Suppressor macrophage treated with lipopolysaccharide for 1 hour (primary cell): ENCODE measurements around the gene TMEM191C.
"Not testable (repeated sequence)": the region's sequence is repeated elsewhere in the genome, so short reads cannot be mapped to it uniquely, and the experiment has no call there.

ENCODE experiments used
- DNase-seq, 3 donors: peaks; one replicate each; pipeline ENCODE4 v3.0.0-alpha.2; 2020 to 2022

TMEM191C gene

DNA sequence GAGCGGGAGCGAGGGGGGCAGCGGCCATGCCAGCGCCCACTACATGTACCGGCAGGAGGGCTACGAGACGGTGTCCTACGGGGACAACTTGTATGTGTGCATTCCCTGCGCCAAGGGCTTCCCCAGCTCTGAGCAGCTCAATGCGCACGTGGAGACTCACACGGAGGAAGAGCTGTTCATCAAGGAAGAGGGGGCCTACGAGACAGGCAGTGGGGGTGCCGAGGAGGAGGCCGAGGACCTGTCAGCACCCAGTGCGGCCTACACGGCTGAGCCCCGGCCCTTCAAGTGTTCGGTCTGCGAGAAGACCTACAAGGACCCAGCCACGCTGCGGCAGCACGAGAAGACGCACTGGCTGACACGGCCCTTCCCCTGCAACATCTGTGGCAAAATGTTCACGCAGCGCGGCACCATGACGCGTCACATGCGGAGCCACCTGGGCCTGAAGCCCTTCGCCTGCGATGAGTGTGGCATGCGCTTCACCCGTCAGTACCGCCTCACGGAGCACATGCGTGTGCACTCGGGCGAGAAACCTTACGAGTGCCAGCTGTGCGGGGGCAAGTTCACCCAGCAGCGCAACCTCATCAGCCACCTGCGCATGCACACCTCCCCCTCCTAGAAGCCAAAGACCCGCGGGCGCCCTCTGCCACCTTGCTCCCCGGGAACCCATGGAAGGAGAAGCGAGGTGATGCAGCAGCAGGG lies 20.9 kb upstream of the TMEM191C start:
- DNase-seq = no peak

DNA sequence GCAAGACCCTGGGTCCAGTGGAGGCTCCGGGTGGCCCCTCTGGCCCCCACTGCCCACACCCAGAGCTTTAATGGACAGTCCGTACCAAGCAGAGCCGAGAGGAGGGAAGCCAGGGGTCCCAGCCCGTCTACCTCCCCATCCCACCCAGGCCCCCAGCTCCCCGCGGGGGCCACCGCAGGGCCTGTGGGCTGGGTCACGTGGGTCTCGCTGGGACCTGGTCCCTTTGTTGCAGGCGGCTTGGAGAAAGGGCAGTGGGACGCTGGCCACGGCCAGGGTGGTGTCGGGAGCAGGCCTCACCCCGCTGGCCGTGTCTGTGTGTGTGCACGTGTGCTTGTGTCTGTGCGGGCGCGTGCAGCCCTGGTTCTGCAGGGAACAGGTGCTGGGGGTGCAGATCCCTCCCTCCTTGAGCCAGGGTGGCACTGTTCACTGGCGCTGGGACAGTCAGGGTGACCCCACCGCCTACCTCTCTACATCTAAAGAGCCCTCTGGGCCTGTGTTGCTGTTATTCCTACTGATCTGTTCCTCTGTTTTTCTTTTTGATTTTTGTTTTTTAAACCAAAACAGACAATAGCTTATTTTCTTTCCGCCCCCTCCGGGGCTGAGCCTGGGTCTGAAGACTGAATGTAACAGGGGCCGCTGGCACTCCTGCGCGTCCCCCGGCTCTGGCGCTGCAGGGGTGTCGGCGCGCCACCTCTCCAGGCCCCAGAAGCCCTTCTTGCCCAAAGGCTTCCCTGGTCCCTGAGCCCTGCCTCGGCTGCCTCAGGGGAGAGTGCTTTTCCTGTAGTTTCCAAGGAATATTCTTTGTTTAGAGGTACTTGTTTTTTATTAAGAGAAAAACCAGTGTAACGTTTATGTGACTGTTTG lies 20.1 kb upstream of the TMEM191C start:
- no peak for DNase-seq

DNA sequence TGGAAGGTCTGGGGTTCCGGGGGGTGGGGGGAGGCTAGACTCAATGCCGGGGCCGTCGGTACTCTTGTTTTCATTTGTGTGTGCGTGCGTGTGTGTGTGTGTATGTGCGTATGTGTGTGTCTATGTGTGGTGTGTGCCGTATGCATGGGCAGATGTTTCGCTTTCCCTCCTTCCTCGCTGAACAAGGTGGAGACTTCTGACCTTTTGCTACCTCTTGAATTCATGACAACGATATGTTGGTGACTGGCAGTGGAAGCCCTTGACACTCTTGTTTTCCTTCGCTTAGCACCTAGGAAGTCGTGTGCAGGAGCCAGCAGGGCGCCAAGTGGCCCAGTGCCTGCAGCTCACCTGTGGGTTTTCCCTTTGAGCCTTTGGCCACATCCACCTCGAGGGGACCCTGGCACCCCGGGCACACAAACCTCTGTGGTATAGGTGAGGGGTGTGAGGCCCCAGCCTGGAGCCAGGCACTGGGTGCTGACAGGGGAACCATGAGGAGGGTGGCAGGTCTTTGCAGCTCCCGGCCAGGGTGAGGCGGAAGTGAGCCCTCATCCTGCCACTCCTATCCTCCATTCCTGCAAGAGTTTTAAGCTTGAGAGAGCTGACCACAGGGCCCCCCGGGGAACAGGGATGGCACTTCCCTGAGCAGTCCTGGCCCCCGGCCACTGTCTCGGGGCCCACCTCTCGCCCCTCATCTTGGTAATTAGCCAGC lies 19.3 kb upstream of the TMEM191C start:
- DNase-seq = peak in 1 of 3 donors; percentile 3

DNA sequence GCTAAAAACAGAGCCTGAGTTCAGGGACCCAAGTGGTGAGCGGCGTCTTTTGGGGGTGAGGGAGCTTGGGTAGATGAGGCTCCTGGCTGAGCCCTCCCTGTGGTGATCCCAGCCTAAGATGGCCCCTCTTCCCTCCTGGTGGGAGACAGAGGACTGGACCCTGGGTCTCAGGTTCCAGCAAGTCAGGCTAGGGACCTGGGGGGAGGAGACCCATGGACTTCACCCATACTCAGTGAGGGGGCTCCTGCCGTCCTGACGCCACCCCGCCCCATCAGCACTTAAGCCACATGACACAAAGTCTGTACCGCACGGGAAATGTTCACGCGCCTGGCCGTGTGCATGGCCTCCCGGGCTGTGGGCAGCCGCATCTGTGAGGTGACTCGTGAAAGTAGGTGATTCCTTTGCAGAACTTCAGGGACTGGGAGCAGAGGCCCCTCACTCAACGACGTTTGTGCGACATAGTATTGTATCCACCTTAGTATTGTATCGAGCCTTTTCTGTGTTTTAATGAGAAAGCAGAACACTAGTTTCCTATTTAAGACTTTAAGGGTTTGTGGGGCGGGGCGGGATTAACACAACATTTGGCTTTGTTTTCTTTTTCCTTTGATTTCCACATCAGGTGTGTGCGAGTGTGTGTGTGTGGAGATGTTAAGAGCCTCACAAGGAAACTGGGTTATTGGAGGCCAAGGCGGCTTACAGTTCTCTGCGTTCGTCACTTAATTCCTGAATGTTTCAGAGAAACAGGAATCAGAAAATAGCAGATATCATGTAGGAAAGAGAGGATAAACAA lies 18.4 kb upstream of the TMEM191C start:
- no peak for DNase-seq

DNA sequence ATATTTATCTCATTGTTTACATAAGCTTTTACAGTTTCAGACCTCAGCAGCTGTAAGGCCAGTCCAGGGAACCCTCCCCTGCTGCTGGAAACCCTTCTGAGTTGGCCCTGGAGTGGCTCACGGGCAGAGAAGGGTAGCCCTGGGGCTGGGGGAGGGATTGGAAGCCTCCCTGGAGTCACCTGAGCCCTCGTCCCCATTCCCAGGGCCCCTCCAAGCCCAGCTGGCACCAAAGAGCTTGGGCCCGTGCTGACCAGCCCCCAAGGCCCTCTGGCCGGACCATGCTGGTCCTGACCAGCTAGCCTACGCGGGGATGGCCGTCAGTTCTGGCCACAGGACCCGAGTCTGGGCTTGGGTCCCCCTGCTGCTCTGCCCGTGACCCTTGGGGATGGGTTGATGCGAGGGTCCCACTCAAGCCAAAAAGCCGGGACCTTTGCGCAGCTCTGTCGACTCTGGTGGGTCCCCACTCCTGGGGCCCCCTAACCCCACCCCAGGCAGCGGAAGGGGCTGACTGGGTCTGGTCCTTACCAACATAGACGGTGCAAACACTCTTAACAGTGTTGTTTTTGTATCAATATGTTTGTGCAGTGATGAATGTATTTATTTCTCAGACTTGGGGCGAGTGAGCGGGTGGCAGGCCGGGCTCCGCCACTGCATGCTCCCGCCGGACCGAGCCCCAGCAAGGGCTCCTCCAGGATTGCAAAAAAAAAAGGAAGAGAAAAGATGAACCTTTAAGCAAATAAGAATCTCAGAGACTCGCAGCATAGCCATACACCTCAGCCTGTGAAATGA lies 17.5 kb upstream of the TMEM191C start:
- DNase-seq = no peak

DNA sequence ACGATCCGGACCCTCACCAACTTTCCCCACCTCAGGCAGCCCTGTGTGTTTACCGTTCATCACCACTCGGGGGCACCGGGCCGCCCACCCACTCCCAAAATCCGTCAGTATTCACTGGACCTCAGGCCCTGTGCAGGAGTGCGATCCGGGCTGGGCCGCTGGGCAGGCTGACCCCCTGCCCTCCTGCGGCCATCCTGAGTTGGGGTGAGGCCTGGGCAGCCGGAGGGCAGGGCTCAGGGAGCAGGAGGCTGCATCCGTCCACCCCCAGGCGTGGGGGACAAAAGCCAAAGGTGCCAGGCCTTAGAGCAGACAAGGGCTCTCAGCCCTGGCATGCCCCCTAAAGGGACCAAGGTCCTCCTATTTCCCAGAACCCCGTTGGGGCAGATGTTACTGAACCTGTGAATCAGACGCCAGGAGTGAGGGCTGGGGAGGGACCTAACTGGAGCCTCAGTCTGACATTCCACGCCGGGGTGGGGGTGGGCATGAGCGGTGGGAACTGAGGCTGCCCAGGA lies 16.8 kb upstream of the TMEM191C start:
- DNase-seq = no peak

DNA sequence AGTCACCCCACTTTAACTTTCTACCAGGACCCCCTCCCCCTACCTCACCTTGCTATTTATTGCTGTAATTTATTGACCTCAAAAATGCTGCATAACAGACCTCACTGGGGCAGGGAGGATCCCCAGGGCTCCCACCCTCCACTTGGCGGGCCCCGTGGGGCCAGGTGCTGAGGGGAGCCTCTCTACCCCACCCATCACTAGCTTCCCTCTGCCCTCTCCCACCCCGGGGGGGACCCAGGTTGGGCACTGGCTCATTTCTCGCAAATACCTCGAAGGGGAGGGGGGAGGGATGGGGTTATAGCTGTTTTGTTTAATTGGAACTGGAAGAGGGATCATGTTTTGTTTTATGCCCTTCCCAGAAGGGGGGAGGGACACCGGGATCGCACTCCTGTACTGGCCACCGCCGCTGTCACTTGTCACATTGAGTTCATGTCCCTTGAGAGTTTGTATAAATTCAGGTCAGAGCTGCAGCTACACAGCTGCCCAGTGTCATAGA lies 16.3 kb upstream of the TMEM191C start:
- no peak for DNase-seq

DNA sequence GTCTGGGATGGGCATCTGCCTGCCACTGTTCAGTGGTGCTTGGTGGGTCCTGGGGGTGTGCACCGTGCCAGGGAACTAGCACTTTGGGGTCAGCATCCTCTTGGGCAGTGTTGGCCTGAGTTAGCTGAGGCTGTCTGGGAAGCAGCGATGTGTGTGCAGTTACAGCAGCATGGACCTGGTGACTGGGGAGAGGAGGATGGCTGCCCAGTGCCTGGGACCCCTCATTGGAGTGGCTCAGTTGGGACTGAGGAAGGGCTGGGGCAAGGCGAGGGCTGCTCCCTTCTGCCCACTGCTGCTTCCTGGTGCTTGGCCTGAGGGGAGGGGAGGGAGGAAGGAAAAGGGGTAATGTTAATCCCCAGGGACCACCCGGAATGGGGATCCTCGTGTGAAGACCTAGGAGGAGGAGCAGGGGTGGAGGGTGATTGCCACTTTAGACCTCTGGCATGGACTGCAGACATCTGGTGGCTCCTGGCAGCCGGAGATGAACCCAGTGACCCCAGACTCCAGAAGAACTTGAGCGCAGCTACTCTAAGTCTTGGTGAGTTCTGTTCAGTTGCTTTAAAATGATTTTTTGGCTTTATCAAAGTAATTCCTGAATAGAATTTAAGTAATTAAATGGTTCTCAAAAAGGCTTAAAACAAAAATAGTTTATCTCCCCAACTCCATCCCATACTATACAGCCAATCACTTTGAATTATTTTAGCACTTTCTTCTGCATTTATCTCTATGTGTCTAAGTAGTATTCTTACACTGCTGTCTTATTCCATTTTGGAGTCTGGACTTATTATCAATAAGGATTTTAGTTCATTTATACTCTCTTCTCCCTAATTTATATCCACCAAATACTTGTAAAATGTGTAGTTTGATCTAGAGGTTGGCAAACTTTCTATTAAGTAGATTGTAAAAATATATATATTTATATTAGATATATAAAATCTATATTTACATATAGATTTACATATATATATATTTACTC lies 15.4 kb upstream of the TMEM191C start:
- DNase-seq = no peak

DNA sequence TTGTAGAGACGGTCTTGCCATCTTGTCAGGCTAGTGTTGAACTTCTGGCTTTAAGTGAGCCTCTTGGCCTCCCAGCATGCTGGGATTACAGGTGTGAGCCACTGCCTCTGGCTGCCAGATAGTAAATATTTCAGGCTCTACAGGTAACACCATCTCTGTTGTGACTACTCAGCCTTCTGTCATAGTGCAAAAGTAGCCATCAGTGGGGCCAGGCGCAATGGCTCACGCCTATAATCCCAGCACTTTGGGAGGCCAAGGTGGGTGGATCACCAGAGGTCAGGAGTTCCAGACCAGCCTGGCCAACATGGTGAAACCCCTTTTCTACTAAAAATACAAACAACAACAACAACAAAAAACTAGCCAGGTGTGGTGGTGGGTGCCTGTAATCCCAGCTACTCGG lies 14.5 kb upstream of the TMEM191C start:
- not testable (repeated sequence) for DNase-seq

DNA sequence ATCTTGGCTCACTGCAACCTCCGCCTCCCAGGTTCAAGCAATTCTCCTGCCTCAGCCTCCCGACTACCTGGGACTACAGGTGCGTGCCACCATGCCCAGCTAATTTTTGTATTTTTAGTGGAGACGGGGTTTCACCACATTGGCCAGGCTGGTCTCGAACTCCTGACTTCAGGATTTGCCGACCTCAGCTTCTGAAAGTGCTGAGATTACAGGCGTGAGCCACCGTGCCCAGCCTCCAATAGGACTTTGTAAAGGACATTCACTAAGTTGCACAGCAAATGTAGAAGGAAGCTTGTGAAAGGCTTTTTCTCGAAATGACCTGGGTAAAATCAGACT lies 12.2 kb upstream of the TMEM191C start:
- DNase-seq = not testable (repeated sequence)

DNA sequence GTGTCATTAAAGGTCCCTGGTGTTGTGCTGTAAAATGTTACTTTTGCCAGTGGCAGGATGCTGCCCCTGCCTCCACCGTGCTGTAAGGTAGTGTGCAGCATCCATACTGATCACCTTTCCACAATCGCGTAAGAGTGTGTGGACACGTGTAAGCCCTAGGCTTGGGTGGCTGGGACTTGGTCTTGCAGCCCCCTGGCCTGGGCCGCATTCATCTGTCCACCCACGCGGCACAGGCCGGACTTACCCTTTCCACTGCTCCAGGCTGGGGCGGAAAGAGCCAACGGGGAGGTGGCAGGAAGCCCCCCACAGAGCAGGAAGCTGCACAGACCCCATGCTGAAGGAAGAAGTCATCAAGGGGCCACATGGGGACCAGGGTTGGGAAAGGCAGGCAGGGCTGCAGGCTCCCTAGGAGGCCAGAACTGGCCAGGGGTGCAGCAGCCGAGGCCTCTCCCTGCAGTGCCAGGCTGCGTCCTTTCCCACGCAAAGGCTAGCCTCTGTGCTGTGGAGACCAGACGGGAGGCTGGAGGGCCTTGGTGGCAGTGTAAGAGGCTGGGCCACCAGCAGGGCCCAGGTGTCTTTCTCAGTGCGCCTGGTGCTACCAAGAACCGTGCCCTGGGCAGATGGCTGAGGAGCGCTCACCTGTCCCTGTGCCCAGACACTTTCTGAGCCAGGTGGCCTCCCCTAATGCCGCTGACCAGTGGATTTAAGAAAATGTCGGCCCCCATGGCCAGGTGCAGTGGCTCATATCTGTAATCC lies 11.7 kb upstream of the TMEM191C start:
- no peak for DNase-seq

DNA sequence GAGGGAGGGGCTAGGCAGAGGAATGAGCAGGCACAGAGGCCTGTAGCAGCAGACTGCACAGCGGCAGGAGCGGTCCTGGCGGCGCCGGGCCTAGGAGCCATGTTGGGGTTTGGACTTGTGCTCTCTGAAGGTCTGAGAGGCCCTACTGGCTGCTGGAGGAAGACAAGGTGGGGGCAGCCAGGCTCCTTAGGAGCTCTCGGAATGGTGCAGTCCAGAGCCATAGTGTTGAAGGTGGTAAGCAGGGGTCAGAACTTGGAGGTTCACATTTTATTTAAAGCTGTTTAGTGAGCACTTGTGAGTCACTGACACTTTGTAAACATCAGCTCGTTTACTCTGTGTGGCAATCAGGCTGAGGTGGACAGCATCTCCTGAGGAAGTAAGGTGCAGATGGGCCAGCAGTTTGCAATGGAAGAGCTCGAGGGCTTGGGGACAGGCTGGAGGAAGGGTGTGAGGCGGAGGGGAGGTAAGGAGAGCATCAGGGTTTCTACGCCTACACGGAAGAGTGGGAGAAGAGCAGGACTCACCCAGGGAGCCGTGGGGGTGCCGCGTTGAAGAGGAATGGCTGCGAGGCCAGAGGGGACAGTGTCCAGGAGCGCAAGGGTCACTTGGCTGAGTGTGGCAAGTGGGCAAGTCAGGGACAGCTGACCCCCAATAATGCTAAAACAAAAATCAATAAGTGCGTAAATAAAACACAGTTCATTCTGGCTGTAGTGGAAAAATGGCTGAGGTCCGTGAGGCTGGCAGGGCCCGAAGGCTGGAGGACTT lies 10.0 kb upstream of the TMEM191C start:
- DNase-seq = no peak

DNA sequence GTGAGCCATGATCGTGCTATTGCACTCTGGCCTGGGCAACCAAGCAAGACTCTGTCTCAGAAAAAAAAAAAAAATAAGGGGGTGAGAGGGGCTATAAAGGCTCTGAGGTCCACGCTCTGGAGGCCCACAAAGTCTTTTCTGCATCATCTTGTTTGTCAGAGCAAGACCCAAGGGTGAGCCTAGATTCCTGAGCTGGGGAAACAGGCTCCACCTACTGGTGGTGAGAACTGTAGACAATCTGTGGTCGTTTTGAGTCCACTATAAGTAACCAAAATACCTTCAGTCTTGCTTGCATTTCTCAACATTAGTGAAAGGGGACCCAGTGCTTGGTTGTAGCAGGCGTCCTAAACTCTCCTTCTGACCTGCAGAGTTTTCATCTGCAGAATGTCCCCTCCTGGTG lies 4.5 kb upstream of the TMEM191C start:
- DNase-seq = not testable (repeated sequence)

DNA sequence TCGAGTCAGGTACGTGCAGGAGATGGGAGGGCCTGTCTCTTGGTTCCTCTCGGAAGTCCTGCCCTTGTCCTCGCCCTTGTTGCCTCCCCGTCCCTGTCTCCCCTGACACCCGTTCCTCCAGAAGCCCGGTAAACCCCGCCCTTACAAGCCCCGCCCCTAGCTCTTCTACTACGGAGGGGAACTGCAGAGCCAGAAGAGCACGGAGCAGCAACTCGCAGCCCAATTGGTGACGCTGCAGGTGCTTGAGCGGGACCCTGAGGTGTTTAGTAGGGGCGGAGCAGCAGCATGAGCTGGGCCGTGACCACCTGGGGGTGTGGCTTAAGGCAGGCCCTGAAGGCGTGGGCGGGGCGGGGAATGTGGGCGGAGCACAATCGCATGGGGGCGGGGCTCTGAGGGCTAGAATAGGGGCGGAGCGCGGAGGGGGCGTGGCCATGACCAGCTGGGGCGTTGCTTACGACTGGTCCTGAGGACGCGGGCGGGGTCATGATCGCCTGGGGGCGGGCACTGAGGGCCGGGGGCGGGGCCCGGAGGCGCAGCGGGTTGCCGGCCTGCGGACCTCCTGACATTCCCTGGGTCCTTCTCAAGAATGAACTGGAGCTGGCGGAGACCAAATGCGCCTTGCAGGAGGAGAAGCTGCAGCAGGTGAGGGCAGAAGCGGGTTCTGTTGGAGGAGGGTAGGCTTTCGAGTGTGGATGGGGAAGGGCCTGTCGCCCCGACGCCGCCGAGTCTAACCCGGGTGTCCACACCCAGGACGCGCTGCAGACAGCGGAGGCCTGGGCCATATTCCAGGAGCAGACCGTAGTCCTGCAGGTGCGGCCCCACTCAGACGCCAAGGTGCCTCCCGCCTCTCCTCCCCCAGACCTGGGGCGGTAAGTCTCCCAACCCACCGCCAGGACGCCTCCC lies 1.3 kb downstream of the TMEM191C start:
- peak; percentile 83 to 92 (median 84) for DNase-seq

DNA sequence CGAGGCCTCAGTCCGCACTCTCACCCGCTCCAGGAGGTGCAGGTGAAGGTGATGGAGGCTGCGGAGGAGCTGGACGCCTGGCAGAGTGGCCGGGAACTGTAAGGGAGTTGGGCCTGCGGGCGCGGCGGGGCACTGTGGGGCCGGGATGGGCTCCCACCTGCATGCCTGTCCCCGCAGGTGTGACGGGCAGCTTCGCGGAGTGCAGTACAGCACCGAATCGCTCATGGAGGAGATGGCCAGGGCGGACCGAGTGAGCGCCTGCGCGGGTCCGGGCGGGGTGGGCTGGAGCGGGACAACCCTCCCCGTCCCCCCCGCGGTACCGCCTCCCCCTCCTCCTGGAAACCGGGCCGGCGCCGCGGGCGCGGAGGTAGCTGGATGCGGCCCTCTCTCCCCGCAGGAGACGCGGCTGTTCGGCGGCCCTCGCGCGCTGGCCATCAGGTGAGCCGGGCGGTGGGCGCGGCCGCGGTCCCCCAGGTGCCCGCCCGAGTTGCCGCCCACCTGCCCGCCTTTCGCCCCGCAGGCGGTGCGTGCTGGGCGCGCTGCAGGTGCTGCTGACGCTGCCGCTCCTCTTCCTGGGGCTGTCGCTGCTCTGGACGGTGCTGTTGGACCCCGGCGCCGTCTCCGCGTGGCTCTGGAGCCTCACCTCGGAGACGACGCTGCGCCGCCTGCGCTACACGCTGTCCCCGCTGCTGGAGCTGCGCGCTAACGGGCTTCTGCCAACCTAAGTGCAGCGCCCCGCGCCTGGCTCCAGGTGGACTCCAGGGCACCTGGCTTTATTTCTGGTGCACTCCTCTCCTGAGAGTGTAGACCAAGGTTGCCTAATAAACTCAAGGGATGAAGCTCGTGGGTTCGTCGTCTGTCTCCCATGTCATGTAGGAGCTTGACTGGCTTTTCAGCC lies 2.2 kb downstream of the TMEM191C start:
- DNase-seq = not testable (repeated sequence)

DNA sequence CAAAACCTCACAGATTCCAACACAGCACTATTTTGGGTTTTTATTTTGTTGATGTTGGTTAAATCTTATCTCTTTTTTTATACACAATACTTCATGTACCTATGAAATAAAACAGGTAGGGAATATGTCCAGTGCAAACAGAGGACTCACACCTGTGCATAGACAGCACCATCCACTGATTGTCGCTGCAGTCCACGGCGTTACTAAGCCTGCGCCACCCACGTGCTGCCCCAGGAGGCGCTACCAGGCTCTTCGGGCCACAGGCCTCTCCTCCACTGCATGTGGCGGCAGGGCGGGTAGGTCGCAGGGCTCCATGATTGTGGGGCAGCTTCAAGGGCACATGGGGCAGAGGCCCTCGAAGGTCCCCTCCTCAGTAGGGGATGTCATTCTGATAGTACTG lies 5.8 kb downstream of the TMEM191C start:
- DNase-seq = not testable (repeated sequence)

DNA sequence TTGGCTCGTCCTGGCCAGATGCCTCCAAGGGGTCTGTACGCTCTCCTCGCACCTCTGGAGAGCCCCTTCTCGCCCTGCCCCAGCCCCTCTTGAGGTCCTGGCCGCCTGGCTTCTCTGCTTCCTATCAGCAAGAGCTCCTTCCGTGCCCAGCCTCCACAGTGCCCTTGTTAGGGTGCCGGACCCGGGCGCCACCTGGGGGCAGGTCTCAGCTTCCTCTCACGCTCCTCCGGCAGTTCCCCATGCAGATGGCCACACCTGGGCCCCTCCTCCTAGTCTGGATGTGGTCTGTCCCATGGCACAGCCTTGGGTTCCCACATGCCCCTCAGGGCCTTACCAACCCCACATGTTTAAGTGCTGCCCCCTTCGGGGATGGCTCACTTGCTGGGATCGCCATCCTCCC lies 6.5 kb downstream of the TMEM191C start:
- not testable (repeated sequence) for DNase-seq
